Ascending aorta (tissue), 2 donors: Measurements from ENCODE around the gene CLASRP. TPM values are rescaled to one million over a fixed set of nuclear protein-coding genes. Genes with fewer than 3 reads are reported as not detected.

Experiments used
- DNase-seq, 2 donors: peaks; one replicate each; pipeline ENCODE4 v3.0.0-alpha.2; 2019; ENCODE audit warnings: low spot score in 2 of 2
- H3K27ac ChIP-seq, 2 donors: fragments of 200-600 bp; sonication (generic); one replicate each; pipeline ENCODE4 v1.5.1; 2016 to 2017; ENCODE audit warnings: mild to moderate bottlenecking in 1 of 2
- H3K27me3 ChIP-seq: fragments of 200-600 bp; sonication (generic); one replicate; pipeline ENCODE4 v1.5.1; 2017
- H3K36me3 ChIP-seq, 2 donors: fragments of 200-600 bp; sonication (generic); one replicate each; pipeline ENCODE4 v1.5.1; 2016
- H3K4me1 ChIP-seq, 2 donors: fragments of 200-600 bp; sonication (generic); one replicate each; pipeline ENCODE4 v1.5.1; 2016 to 2017; ENCODE audit warnings: mild to moderate bottlenecking in 1 of 2
- H3K4me3 ChIP-seq, 2 donors: fragments of 200-600 bp; sonication (generic); one replicate each; pipeline ENCODE4 v1.5.1; 2016 to 2017; ENCODE audit warnings: mild to moderate bottlenecking in 1 of 2
- H3K9me3 ChIP-seq, 2 donors: fragments of 200-600 bp; sonication (generic); one replicate each; pipeline ENCODE4 v1.5.1; 2016
- intact Hi-C: fragments of 100-400 bp; cut with DNase I; formaldehyde crosslinking; loops from one replicate; pipeline ENCODE4 v1.15.1; 2023
- total RNA-seq: library from RNA; depleted of rRNA; stranded (reverse); fragments of >200 nt; gene quantifications from one replicate; pipeline ENCODE4 v1.1.0, GENCODE V29; 2016
- TF ChIP-seq, protein P1 (sequence below), 3 experiments: fragments of 200-600 bp in 2 of 3; fragments of 450-650 bp in 1 of 3; sonication (generic) in 2 of 3; IDR thresholded peaks; one replicate each; pipeline ENCODE4 v1.5.1; 2016 to 2019; ENCODE audit warnings: antibody characterized with exemption in 3 of 3, mild to moderate bottlenecking in 1 of 3, moderate library complexity in 1 of 3

CLASRP gene
- total RNA-seq, 1 donor from 2014 or later: 103 TPM

DNA sequence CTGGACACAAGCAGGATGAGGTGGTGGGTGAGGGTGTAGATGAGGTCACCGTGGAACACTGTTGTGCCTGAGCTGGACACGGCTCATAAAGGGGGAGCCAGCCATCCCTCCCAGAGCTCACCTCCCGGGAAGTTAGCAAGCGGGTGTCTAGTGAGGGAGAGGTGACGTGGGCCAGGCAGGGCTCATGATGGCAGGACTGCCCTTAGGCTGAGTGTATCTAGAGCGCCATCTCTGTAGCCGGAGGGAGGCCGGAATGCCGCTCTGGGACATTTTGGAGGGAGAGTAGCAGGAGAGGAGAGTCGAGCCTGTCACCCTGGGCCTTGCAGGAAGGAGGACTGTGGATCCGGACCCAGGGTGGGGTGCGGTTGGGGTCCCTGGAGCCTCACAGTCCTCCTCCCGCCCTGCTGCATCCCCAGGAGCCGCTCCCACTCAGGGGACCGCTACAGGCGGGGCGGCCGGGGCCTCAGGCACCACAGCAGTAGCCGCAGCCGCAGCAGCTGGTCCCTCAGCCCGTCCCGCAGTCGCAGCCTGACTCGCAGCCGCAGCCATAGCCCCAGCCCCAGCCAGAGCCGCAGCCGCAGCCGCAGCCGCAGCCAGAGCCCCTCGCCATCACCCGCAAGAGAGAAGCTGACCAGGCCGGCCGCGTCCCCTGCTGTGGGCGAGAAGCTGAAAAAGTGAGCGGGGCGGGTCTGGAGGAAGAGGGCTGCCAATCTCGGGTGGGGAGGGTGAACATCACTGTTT lies 28.2 kb downstream of the CLASRP start:
- no peak for DNase-seq
- H3K27ac ChIP-seq: no peak overlapping the region
- no peaks in the 10 kb centered on the region for H3K4me1 ChIP-seq
- peaks cover 88 to 95% of the 10 kb centered on the region in 2 donors for H3K36me3 ChIP-seq
- intact Hi-C loops: no loop called here
- H3K4me3 ChIP-seq: no peak overlapping the region
- no peaks in the 10 kb centered on the region for H3K9me3 ChIP-seq
- TF ChIP-seq, protein P1, sequence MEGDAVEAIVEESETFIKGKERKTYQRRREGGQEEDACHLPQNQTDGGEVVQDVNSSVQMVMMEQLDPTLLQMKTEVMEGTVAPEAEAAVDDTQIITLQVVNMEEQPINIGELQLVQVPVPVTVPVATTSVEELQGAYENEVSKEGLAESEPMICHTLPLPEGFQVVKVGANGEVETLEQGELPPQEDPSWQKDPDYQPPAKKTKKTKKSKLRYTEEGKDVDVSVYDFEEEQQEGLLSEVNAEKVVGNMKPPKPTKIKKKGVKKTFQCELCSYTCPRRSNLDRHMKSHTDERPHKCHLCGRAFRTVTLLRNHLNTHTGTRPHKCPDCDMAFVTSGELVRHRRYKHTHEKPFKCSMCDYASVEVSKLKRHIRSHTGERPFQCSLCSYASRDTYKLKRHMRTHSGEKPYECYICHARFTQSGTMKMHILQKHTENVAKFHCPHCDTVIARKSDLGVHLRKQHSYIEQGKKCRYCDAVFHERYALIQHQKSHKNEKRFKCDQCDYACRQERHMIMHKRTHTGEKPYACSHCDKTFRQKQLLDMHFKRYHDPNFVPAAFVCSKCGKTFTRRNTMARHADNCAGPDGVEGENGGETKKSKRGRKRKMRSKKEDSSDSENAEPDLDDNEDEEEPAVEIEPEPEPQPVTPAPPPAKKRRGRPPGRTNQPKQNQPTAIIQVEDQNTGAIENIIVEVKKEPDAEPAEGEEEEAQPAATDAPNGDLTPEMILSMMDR (IDR thresholded peaks at IDR 0.05): no peak
- no peaks in the 10 kb centered on the region for H3K27me3 ChIP-seq

DNA sequence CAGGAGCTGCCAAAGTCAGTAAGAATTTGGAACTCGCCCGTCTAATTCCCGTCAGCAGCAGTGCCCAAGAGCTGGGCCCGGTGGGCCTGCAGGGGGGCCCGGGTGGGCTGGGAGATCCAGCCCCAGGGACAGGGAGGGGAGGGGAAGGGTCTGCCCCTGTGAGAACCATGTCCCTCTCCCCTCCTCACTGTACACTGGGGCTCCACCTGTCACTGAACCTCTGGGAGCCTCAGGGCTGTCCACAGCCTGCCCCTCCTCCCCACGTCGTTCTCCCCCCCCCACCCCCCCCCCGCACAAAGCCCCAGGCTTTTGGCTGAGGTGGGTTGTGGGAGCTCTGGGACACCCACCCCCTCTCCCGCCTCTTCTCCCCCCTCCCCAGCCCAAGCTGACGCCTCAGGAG lies 29.2 kb downstream of the CLASRP start:
- no peaks in the 10 kb centered on the region for H3K4me1 ChIP-seq
- no peak overlapping the region for H3K27ac ChIP-seq
- H3K36me3 ChIP-seq: peaks cover 81 to 86% of the 10 kb centered on the region in 2 donors
- H3K27me3 ChIP-seq: no peaks in the 10 kb centered on the region
- TF ChIP-seq, protein P1 (IDR thresholded peaks at IDR 0.05): no peak
- DNase-seq: no peak
- H3K9me3 ChIP-seq: no peaks in the 10 kb centered on the region
- H3K4me3 ChIP-seq: no peak overlapping the region
- intact Hi-C loops: no loop called here

DNA sequence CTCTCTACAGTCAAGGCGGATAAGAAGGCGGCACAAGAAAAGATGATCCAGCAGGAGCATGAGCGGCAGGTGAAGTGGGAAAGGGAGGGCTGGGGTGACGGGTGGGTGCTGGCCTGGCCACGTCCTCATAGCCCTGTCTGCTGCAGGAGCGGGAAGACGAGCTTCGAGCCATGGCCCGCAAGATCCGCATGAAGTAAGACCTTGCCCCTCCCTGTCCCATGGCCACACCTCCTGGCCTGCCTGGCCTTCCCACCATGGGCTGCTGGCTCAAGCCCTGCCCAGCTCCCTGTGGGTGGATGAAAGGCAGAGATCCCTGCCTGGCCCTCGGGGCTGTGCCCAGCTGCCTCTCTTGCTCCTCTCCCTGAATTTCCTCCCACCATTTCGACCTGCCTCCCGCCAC lies 30.2 kb downstream of the CLASRP start:
- Histone ChIP-seq H3K4me3 (no peak overlapping the region), H3K27me3 (no peaks in the 10 kb centered on the region), H3K36me3 (peaks cover 71 to 76% of the 10 kb centered on the region in 2 donors), H3K9me3 (no peaks in the 10 kb centered on the region), H3K4me1 (no peaks in the 10 kb centered on the region), H3K27ac (no peak overlapping the region)
- TF ChIP-seq, protein P1 (IDR thresholded peaks at IDR 0.05): no peak
- no peak for DNase-seq
- intact Hi-C loops: no loop called here

DNA sequence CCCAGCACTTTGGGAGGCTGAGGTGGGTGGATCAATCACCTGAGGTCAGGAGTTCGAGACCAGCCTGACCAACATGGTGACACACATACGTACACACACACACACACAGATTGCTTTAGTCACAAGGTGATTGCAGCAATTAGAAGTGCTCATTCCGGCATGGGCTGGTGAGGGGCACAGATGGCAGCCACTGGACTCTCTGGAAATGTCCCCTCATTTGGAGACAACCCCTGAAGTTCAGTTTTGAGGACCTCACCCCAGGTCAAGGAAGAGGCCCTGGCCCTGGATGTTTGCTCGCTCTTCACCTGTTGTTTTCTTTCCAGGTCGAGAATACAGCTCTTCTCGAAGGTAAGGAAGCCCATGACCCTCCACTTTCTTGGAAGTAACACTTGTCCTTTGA lies 31.4 kb downstream of the CLASRP start:
- Histone ChIP-seq H3K36me3 (peaks cover 60 to 64% of the 10 kb centered on the region in 2 donors), H3K9me3 (no peaks in the 10 kb centered on the region), H3K4me3 (no peak overlapping the region), H3K4me1 (no peaks in the 10 kb centered on the region), H3K27ac (no peak overlapping the region), H3K27me3 (no peaks in the 10 kb centered on the region)
- DNase-seq: no peak
- intact Hi-C loops: no loop called here
- TF ChIP-seq, protein P1 (IDR thresholded peaks at IDR 0.05): no peak

DNA sequence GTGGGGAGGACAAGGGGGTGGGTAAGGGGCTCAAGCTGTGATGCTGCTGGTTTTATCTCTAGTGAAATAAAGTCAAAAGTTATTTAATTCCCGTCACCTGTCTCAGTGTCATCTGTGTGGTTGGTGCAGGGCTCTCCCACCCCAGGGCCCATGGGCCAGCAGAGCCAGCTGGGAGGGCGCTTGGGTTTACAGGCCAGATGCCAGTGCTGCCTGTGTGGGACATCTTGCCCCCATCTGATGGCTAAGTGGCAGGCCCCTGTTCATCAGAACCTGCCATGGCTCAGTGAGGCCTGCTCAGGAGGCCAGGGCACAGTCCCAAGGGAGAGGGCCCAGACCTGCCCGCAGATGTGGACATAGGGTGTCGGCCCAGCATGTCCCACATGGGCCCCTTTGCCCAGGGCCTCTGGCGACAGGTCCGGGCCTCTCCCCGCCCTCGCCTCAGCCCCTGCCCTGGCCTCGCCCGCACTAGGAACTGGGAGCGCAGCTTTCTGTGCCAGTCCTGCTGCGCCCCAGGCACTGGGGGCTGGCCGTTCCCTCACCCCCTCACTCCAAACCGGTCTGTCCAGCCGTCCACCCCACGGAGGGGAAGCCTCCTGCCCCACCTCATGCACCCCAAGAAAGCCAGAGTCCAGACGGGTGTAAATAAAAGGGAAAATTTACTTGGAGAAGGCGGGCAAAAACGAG lies 32.2 kb downstream of the CLASRP start:
- no peak overlapping the region for H3K27ac ChIP-seq
- intact Hi-C loops: no loop called here
- H3K9me3 ChIP-seq: no peaks in the 10 kb centered on the region
- H3K27me3 ChIP-seq: no peaks in the 10 kb centered on the region
- no peak for DNase-seq
- H3K4me3 ChIP-seq: no peak overlapping the region
- H3K4me1 ChIP-seq: no peaks in the 10 kb centered on the region
- TF ChIP-seq, protein P1 (IDR thresholded peaks at IDR 0.05): no peak
- peaks cover 53 to 56% of the 10 kb centered on the region in 2 donors for H3K36me3 ChIP-seq
